GM21528 (cell line): ENCODE data around the gene SIPA1.
"Not testable (repeated sequence)": the region's sequence is repeated elsewhere in the genome, so short reads cannot be mapped to it uniquely, and the experiment has no call there.

ENCODE experiments used
- ATAC-seq: cut with Tn5 transposase; IDR thresholded peaks from one replicate; pipeline ENCODE4 v1.9.1; 2021; ENCODE audit warnings: mild to moderate bottlenecking, moderate library complexity; ENCODE audit not compliant: unreplicated experiment, low FRiP score

The SIPA1 gene

GRCh38 chr11:65654375-65655349 is 16.8 kb downstream of the SIPA1 start:
- ATAC-seq: no peak

DNA sequence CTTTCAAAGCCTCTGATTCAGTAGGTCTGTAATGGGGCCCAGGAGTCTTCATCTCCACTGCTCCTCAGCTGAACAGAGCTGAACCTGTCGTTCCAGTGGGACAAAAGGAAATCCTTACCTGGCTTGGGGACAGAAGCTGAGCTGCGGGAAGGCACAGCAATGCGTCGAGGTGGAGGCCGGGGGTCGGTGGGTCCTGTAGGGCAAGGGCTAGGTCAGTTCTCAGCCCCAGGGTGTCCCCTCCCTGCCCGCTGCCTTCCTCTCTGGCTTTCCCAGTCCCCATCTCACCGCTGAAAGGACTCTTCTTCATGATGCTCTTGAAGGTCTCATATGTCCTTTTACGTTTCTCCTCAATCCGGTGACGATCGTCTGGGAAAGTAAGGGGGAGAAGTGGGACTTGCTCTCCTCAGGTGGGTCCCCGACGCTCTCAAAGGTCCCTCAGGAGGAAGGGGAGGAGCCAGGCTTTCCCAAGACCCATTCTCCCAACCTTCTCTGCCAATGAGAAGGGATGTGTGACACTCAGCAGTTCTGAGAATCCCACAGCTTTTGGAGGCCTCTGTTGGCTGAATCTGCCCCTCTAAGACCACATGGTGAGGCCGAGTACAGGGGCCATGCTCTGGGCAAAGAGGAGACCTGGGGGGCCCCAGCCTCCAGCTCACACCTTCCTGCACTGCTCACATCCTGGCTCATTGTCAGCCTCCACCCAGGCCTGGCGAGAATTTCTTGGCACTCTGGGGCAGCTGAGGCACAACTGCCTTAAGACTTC is 17.9 kb downstream of the SIPA1 start:
- no peak for ATAC-seq

GRCh38 chr11:65657426-65657825 is 19.5 kb downstream of the SIPA1 start:
- ATAC-seq: no peak

- ATAC-seq: no peak
Observed at GRCh38 chr11:65658174-65659021, 20.5 kb downstream of the SIPA1 start.

- ATAC-seq: no peak
Observed at GRCh38 chr11:65660038-65660437, 22.1 kb downstream of the SIPA1 start.

DNA sequence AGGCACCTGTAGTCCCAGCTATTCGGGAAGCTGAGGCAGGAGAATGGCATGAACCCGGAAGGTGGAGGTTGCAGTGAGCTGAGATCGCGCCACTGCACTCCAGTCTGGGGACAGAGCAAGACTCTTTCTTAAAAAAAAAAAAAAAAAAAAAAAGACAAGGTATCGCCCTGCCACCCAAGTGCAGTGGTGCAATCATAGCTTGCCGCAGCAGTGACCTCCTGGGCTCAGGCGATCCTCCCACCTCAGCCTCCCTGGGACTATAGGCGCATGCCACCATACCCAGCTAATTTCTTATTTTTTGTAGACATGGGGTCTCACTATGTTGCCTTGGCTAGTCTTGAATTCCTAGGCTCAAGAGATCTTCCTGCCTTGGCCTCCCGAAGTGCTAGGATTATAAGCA is 23.0 kb downstream of the SIPA1 start:
- ATAC-seq: not testable (repeated sequence)

DNA sequence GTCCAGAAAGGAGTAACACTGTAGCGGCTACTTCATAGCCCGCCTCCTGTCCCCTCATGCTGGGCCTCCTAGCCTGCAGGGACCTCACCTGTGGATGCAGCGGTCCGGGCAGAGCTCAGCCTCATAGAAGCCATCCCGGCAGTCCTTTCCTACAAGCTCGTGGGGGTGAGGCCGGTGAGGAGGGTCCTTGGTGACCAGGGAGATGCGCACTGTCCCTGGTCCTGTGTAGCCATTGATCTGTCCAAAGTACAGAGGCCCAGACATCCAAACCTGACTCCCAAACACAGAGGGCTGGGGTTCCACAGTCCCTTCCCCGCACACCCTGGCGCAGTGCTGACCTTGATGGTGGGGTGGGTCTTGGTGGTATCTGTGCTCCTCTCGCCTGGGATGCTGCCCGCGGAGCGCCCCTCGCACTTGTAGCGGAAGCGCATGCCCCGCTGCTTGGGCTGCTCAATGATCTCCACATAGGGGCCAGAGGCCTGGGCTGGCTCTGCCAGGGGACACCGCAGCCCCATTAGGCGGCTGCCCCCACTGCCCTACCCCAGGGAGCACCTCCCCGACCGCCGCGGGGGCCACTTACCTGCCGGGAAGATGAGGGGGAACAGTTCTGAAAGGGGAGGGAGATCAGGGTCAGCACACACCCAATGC is 23.8 kb downstream of the SIPA1 start:
- ATAC-seq: no peak

DNA sequence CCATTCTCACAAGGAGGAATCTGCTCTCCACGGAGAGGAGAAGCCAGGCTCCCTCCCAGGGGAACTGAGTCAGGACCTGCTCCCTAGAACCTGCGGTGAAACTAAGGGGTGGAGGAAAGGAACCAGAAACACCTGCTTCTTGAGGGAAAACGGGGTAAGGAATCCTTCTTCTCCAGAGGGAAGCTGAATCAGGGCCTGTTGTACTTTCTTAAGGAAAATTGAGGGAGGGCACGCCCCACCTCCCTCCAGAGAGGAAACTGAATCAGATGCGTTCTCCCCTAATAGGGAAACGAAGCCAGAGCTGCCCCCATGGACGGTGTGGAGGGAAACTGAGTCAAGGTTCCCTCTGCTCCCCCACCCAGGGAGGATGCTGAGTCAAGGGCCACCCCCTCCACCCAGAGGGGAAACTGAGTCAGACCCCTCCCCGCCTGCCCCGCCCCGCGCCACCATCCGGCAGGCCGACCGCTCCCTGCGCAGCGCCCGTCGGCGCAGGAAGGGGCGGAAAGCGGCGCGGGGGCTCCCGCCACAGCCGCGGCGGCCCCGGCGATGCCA is 24.4 kb downstream of the SIPA1 start:
- ATAC-seq: no peak

DNA sequence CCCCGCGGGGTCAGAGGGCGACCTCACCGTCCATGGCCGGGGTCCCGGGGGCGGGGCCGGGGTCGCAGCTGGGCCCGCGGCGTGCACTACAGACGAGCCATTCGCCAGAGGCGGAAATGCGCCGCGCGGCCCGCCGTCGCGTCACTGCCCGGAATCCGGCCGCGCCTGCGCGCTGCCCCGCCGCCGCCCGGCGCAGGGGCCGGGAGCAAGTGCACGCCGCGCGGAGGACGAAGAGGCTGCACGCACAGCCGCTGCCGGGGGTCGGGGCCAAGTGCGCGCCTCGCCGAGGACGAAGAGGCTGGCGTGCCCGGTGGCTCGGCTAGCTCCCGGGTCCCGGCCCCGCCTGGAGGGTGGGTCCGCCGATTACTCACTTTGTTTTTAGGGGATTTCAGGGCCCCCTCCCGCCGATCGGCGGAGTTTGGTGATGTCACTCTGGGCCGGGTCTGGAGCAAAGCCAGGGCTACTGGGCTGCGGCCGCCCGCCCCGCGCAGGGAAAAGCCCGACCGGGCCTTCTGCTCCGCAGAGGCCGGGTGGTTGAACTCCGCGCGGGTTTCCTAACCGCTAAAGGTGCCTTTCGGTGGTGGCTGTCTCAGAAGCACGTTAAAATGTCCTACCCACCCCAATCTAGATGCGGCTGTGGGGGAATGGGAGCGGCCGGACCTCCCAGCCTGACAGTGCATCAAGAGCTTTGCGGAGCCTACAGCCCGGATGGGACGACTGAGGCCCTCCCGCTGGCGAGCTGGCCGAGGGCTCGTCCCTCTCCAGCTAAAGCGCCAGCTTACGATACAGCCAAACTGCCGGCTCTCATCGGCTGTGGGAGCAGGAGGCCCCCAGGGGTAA is 25.1 kb downstream of the SIPA1 start, which contains the start of gene RELA:
Gene RELA, minus strand, starts transcription at position 118 of the 840 bp plus-strand sequence. Its CDS starts 84 bp downstream, at position 34.
- ATAC-seq: peak; percentile 72

- ATAC-seq: peak; percentile 22
Observed at GRCh38 chr11:65663639-65664200, 25.8 kb downstream of the SIPA1 start.

DNA sequence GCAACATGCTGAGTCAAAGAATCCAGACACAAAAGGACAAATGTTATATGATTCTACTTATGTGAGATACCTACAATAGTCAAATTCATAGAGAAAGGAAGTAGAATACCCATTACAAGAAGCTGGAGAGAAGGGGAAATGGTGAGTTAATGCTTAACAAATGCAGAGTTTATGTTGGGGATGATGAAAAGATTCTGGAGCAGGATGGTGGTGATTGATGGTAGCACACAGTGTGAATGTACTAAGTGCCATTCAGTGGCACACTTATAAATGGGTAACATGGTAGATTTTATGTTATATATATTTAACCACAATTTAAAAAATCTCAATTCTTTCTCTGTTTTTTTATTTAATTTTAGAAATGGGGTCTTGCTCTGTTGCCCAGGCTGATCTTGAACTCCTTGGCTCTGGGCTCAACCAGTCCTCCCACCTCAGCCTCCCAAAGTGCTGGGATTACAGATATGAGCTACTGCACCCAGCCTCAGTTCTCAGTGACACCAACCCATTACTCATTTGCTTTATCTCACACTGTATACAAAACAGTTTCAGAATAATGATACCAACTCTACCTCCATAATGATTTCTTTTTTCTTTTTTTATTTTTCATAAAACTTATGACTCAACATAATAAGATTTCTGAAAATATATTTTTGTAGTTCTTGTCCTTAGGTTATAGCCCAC is 34.4 kb downstream of the SIPA1 start:
- no peak for ATAC-seq

GRCh38 chr11:65672982-65673381 is 35.1 kb downstream of the SIPA1 start:
- ATAC-seq: no peak

DNA sequence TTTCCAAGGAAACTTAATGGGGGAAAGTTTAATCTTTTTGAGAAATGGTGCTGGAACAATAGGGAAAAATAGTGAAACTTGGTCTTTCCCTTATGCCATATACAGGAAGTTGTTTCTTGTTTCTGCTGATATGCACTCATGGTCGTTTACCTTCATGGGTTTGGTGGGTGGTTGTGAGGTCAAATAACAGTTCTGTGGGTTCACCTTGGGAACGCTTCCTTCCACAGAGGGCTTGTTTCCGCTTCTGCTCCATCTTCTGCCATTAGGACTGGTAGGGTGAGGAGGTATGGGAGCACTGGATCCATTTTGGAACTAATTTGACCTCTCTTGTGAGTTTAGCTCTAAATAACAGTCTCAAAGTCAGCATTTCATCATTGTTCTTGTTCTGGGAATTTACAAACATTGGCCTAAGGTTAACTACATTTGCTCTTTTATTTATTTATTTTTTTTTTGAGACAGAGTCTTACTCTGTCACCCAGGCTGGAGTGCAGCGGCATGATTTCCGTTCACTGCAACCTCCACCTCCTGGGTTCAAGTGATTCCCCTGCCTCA is 42.4 kb downstream of the SIPA1 start:
- ATAC-seq: no peak

DNA sequence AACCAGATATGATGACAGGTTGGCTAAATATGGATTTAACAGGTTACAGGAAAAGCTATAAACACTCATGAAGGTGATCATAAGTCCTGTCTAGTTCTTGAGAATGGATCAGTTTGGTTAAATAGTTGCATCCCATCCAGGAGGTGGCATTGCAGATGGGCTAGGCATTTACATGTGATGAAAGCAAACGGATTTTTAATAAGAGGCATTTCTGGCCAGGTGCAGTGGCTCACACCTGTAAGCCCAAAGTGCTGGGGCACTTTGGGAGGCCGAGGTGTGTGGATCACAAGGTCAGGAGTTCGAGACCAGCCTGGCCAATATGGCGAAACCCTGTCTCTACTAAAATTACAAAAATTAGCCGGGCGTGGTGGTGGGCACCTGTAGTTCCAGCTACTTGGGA is 45.6 kb downstream of the SIPA1 start:
- ATAC-seq: not testable (repeated sequence)

DNA sequence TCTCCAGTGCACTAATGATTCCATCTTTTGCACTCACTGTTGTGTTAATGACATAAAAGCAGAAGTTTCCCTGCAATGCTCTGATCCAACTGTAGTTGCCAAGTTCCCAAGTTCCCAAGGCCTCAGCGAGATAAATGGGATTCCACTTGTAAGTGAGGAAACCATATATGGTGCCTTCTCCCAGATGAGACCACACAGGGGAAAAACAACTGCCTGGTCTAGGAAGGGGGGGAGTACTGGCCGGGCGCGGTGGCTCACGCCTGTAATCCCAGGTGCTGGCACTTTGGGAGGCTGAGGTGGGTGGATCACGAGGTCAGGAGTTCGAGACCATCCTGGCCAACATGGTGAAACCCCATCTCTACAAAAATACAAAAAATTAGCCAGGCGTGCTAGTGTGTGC is 48.1 kb downstream of the SIPA1 start:
- no peak for ATAC-seq

- ATAC-seq: not testable (repeated sequence)
Observed at GRCh38 chr11:65691847-65692246, 53.9 kb downstream of the SIPA1 start.

GRCh38 chr11:65692367-65692766 is 54.5 kb downstream of the SIPA1 start:
- no peak for ATAC-seq
